Activated CD4-positive, alpha-beta T cell treated with anti-CD3 and anti-CD28 coated beads, Interleukin-2, amount 50 U/mL, for 1 hour (primary cell): ENCODE measurements around the gene C11orf97.
"Not testable (repeated sequence)": the region's sequence is repeated elsewhere in the genome, so short reads cannot be mapped to it uniquely, and the experiment has no call there.

Experiments used
- DNase-seq: peaks from one replicate; pipeline ENCODE4 v3.0.0-alpha.2; 2020

Gene C11orf97

DNA sequence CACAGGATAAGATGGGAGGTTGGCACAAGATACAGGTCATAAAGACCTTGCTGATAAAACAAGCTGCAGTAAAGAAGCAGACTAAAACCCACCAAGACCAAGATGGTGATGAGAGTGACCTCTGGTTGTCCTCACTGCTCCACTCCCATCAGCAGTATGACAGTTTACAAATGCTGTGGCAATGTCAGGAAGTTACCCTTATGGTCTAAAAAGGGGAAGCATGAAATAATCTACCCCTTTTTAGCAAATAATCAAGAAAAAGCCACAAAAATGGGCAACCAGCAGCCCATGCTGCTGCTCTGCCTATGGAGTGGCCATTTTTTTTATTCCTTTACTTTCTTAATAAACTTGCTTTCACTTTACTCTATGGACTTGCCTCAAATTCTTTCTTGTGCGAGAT lies 46.2 kb downstream of the C11orf97 start:
- no peak for DNase-seq

DNA sequence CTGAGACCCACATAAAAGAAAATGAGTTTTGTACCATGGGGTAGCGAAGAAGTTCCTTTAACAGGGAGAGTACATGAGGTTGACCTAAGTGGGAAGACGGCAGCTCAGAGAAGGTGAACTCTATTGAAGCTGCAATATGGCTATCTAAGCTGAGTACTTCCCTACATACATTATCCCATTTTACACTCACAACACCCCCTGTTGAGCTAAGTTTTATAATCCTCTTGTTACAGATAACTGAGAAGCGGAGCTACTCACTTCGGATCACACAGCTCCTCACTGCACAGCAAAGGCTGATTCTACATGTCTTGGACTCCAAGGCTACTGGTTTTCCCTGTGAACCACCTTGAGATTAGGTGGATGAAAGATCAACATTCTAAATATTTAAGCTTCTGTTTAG lies 46.7 kb downstream of the C11orf97 start:
- no peak for DNase-seq

DNA sequence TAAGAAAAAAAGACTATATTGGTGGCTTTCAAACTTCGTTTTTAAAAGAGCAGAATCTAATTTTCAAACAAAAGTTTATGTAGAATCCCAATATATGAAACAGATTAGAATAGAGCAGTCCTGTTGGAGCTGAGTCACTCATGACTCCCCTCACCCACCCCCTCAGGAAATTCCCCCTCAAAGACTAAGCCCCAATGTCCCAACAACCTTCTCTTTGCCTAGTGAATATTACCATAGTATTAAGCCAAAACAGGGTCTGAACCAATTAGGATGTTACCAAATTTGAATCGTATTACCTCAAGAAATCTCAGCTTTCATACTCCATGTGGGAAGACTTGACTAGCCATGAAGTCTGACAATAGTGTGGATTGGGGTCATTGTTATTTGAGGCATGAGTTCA lies 47.1 kb downstream of the C11orf97 start:
- no peak for DNase-seq

- no peak for DNase-seq
Observed at GRCh38 chr11:94560834-94561233, 48.6 kb downstream of the C11orf97 start.

- DNase-seq = no peak
Observed at GRCh38 chr11:94563176-94563847, 51.1 kb downstream of the C11orf97 start.

DNA sequence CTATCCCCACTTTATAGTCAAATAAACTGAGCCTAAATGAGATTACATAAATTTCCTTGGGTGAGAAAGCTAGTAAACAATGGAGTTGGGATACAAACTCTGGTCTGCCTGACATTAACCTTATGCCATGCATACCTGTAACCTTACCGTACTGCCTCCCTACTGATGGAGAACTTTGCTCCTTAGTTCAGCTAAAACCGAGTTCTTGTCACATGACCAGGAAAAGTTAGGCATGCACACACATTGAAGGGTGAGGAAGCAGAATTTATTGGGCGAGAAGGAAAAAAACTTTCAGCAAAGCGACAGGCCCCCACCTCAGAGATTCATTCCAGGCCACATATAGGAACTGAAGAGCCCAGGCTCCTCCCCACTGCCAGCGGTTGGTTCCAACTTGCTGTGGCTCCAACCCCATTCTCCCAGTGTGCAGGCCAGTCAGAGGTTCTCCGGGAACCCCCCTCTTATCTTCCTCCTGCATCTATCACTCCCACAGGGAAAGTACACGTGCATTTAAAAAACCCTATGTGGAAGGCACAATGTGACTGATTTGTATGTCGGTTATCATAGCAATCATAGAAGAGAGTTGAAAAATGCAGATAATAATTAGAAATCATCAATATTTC lies 51.7 kb downstream of the C11orf97 start:
- no peak for DNase-seq

- DNase-seq = no peak
Observed at GRCh38 chr11:94567181-94567670, 55.0 kb downstream of the C11orf97 start, which contains the start of gene PIWIL4. PIWIL4 (plus strand) TSS chr11:94567368; CDS start chr11:94567519, 151 bp downstream.

DNA sequence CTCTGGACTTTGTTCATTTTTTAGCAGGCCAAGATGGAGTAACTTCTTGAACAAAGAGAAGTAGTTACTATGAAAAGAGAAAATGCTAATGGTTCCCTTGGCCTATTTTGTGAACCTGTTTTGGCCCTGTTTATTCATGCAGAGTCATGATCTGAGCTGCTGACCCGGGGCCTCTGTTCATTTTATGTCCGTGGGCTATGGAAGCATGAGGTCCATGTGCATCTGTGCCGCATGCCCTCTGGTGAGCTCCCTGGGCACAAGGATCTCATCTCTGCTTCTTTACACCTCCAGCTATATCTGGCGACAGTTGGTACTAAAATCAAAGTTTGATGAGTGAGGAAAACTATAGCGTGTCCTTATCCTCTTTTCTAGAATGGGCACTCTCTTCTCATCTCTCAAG lies 55.9 kb downstream of the C11orf97 start:
- no peak for DNase-seq

DNA sequence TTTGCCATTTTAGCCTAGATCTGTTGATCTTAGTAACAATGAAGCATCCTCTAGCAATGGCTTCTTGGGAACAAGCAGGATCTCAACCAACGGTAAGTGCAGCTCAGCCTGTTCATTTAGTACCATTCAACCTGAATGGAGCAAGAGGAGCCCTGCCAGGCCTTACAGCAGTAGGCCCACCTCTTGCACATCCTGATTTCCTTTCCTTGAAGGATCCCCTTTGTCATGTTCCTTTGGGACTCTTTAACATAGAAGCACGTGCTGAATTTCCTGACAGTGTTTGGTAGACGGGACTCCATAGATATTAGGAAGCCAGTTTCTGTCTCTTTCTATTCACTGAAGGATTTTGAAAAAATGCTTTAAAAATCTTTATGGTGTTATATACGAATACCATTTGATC lies 56.5 kb downstream of the C11orf97 start:
- no peak for DNase-seq

GRCh38 chr11:94572975-94573374 lies 60.7 kb downstream of the C11orf97 start:
- not testable (repeated sequence) for DNase-seq

DNA sequence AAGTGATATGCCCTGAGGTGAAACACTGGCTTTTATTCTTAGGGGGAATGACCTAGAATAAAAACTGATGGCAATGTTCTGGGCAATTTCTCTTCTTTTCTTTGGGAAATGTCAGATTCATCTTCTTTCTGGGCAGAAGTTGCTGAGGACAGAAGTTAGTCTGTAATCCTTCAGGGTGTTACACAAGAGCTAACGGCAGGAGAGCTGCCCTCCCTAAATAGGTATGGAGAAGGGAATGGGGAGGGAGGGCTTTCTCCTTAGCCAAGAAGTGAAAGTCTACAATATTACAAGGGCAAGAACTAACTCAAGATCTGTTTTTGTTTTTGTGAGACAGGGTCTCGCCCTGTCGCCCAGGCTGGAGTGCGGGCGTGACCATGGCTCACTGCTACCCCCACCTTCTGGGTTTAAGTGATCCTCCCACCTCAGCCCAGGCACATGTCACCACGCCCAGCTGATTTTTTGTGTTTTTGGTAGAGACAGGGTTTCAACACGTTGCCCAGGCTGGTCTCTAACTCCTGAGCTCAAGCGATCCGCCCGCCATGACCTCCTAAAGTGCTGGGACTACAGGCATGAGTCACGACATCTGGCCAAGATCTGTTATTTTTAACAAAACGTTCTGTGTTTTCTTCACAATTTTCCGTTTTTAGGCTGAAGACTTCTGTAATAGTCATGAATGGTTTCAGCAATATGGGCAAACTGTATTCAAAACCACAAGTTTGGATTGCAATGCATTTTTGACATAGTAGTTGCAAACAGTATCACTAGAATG lies 62.1 kb downstream of the C11orf97 start:
- no peak for DNase-seq

DNA sequence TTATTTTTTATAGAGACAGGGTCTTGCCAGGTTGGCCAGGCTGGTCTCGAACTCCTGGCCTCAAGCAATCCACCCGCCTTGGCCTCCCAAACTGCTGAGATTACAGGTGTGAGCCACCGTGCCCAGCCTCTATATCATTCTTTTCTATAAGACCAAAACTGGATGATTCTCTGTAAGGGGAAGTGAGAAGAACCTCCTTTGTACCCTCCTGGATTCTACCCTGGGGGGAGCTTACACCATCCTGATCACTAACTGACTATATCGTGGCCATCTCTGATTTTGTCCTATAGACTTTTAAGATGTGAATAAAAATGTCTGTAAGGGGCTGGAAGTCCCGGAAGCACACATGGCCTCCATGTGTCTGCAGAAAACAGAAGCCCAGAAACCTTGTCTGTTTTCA lies 64.0 kb downstream of the C11orf97 start:
- DNase-seq = no peak

GRCh38 chr11:94577841-94578240 lies 65.6 kb downstream of the C11orf97 start:
- DNase-seq = no peak
